ENCODE results near the gene ABHD16B. TPM values are rescaled to one million over a fixed set of nuclear protein-coding genes. Genes with fewer than 3 reads are reported as not detected.

Gene ABHD16B
- total and polyA plus RNA-seq, 2 donors (not counting 3 experiments of a cell fraction or from before 2014, with no cell fraction given) = not detected

- intact Hi-C loops (cut with micrococcal nuclease) (no loop called here), dilution Hi-C loops (cut with MboI; ENCODE audit: extremely low pct_ligation_motif_present, low sequenced_read_pairs) (no loop called here)
- Histone ChIP-seq H4K20me1 (replicated peaks; ENCODE audit: control insufficient read depth, extremely low read depth, insufficient read depth, low read length) (no peaks in the 10 kb centered on the region), H3K27ac (ENCODE audit: insufficient read depth, low read depth, low read length) (no peak overlapping the region), H3K79me2 (ENCODE audit: control insufficient read depth, insufficient read depth, low read length) (no peaks in the 10 kb centered on the region), H3K36me3 (ENCODE audit: control insufficient read depth in 2 of 2, extremely low read depth in 1 of 2, insufficient read depth in 2 of 2, low read length in 2 of 2) (no peaks in the 10 kb centered on the region), H3K4me3 (replicated peaks in 1 of 3; ENCODE audit: insufficient read depth in 1 of 3, low read depth in 1 of 3, low read length in 3 of 3) (no peak overlapping the region), H3K9me1 (replicated peaks; ENCODE audit: control insufficient read depth, extremely low read depth, insufficient read depth, low read length) (no peaks in the 10 kb centered on the region), H2AFZ (ENCODE audit: low read depth, low read length) (no peak overlapping the region), H3K9me3 (replicated peaks; ENCODE audit: control insufficient read depth, insufficient read depth, low read length) (no peaks in the 10 kb centered on the region), H3K9ac (replicated peaks; ENCODE audit: extremely low read depth, insufficient read depth, low read length) (no peak overlapping the region), H3K27me3 (ENCODE audit: control insufficient read depth in 2 of 2, insufficient read depth in 2 of 2, low read length in 2 of 2) (peaks cover 0 to 2% of the 10 kb centered on the region in 2 experiments), H3K4me2 (ENCODE audit: insufficient read depth, low read length) (no peak overlapping the region), H3K4me1 (ENCODE audit: control insufficient read depth, extremely low read depth, insufficient read depth, low read length) (no peaks in the 10 kb centered on the region)
- DNase-seq (ENCODE audit: low read depth, low spot score) (no peak), FAIRE-seq (no peak)
- POLR2A ChIA-PET = no interaction called here
- CTCF ChIA-PET = interaction anchor here (1.0 kb wide), 1 partner anchor 23 kb away, joined by 3 read pairs; no protein-coding TSS in a partner anchor
- TF ChIP-seq FOS (IDR thresholded peaks at IDR 0.05; ENCODE audit: borderline replicate concordance, insufficient read depth, low read length) = no peak
- no peak for TF ChIP-seq MAX (IDR thresholded peaks at IDR 0.05; ENCODE audit: insufficient read depth, insufficient read length)
- no peak for TF ChIP-seq POLR2A (IDR thresholded peaks at IDR 0.05; ENCODE audit: low read depth, low read length)
- TF ChIP-seq GATA2 (IDR thresholded peaks at IDR 0.05; ENCODE audit: insufficient read depth, insufficient read length, low read depth, low read length) = no peak
- no peak for TF ChIP-seq MYC (IDR thresholded peaks at IDR 0.05; ENCODE audit: low read depth, low read length)
- TF ChIP-seq POLR2AphosphoS5 (IDR thresholded peaks at IDR 0.05; ENCODE audit: insufficient read depth, low read depth, low read length) = no peak
- TF ChIP-seq JUN (IDR thresholded peaks at IDR 0.05; ENCODE audit: borderline replicate concordance, insufficient read depth, insufficient read length, low read depth) = no peak
- TF ChIP-seq EZH2 (IDR thresholded peaks at IDR 0.05; ENCODE audit: borderline replicate concordance, low read depth, low read length, severe bottlenecking) = no peak
- TF ChIP-seq CTCF (IDR thresholded peaks at IDR 0.05; ENCODE audit: extremely low read depth in 1 of 2, insufficient read depth in 1 of 2, low read depth in 1 of 2, low read length in 2 of 2) = no peak
- no TSS peak for BruUV-seq (replicated peaks)
These were observed 39.0 kb upstream of the ABHD16B start for GRCh38 chr20:63822276-63822696.

Measured in endothelial cell of umbilical vein (primary cell).